HG03469 (cell line): ENCODE measurements around the gene XPR1.
A peak's percentile ranks its signal among the peaks of the same experiment; 100 is the strongest.

Experiments
- ATAC-seq: cut with Tn5 transposase; IDR thresholded peaks from one replicate; pipeline ENCODE4 v1.9.1; 2021; ENCODE audit warnings: mild to moderate bottlenecking, moderate library complexity, moderate number of reproducible peaks; ENCODE audit not compliant: unreplicated experiment

The XPR1 gene

DNA sequence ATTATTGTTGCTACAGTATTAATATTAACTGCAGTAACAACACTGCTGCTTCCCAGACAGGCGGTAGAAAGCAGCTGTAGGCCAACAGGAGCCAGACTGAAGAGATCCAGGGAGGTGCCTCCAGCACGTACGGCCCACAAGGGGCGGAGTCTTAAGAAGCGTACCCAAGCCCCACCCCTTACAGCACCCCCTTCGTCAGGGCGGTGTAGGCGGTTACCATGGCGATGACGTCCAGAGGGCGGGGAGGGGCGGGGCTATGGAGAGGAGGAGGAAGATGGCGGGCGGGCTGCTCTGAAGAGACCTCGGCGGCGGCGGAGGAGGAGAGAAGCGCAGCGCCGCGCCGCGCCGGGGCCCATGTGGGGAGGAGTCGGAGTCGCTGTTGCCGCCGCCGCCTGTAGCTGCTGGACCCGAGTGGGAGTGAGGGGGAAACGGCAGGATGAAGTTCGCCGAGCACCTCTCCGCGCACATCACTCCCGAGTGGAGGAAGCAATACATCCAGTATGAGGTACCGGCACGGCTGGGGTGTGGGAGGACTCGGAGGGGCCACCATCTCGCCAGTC lies at the start of gene XPR1:
XPR1 (plus strand) TSS at position 257 of the 560 bp plus-strand sequence; CDS start at position 437, 180 bp downstream.
- peak; percentile 92 for ATAC-seq

DNA sequence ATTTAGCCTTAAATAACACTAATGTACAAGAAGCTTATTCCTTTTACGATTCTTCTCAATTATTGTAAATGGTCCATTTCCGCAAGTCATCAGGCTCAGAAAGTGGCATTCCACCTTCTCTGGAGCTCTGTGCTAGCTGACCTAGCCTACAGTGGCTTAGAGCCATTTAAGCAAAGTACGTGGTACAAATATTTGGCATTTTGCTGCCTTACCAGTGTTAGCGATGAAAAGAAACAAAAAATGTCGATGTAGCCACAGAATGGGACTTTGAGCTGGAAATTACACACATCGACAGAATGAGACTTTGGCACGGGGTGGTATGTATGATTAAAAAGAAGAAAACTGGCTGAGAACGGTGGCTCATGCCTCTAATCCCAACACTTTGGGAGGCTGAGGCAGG lies 47.0 kb upstream of the XPR1 start:
- ATAC-seq = no peak

DNA sequence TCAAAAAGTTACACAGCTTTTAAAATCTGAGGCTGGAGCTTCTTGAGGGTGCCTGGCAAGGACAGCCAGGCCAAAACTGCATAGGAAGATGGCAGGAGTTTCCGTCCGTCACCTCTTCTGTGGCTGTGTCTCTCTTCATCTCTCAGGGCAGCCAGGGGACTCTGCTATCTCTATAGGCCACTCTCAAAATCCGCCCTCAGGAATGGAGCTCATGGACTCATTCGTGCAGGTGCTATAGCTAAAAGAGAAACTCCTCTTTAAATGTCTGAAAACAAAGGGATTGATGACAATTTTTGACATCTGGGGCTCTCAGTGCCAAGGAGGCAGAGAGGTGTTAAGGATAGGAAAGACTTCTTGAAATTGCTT lies 45.8 kb upstream of the XPR1 start:
- ATAC-seq = no peak

DNA sequence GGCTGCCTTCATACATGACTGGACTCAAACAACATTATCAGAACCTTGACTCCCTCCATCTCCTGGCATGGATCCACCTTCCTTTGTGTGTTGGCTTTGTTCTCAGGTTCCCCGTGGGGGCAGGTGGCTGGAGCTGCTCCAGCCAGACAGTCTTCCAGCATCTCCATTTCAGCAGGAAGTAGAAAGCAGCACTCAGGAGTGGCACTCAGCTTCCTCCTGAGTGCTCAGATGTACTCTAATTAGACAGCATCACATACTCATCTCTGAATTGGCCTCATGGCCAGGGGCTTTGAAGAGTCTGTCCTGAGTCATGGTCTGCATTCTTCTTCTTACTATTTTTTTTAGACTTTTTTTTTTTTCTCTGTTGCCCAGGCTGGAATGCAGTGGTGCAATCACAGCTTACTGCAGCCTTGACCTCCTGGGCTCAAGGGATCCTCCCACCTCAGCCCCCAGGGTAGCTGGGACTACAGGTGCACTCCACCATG lies 45.1 kb upstream of the XPR1 start:
- no peak for ATAC-seq

DNA sequence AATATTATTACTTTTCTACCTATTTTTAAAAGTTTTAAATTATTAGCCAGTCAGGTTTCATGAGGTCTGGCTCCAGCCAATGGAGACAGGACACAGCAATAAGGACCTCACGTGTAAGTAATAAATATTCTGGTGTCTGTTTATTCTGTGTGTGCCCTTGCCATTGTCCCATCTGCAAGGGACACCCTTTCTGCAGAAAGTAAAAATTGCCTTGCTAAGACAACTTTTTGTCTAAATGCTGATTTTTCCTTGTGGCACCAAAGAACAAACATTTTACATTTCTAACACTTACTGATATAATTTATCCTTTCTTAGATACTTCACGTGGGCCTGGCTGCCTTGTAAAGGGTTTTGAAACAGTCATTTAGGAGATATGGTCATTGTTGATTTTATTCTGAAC lies 43.7 kb upstream of the XPR1 start:
- ATAC-seq = no peak

DNA sequence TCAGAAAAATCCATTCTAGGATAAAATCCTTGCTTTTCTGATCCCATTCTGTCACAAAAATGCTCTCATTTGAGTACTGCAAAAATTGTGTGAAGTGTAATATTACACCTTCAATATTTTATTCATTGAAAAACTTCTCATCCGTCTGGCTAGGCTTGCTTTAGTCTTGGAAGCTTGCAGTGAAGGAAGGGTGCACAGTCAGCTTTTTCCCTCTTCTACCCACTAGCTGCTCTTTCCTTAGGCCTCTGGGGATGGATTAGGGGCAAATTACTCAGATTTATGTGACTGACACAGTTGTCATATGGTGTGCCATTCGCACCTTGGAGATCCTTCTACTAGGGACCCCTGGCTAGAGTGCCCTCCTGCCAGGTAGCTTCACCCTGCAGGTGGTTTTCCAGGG lies 40.9 kb upstream of the XPR1 start:
- no peak for ATAC-seq

DNA sequence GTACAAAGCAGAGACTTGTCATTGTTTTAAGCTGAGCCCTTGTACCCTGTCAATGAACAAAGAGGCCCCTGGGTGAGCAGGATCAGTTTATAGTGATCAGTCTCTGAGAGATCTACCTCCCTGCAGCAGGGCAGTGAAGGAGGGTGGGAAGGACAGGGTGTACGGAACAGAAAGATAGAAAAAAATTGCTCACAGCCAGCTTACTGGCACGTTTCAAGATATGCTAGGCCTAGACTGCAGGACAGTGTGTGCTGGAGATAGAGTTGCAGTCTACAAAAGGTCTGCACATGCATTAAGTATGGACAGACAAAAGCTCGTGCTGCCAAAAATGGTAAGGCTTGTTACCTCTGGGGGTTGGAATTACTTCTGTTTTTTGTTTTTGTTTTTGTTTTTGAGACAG lies 38.4 kb upstream of the XPR1 start:
- ATAC-seq = no peak

DNA sequence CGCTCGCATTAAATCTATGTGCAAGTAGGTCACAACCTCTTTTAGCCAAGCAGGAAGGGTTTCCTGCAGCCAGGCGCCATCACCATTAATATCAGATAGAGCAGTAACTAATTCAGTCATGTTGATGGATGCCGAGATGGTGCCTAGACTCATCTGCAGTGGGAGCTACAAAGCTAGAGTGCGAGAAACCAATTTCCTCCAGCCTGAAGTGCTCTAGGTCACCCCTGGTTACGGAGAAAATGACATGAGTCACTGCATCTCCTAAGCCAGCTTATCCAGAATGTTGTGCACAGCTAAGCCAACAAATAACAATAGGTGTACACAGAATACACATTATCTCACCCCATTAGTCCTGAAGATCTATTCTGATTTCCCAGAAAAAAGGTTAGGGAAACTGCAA lies 37.1 kb upstream of the XPR1 start:
- ATAC-seq = no peak

DNA sequence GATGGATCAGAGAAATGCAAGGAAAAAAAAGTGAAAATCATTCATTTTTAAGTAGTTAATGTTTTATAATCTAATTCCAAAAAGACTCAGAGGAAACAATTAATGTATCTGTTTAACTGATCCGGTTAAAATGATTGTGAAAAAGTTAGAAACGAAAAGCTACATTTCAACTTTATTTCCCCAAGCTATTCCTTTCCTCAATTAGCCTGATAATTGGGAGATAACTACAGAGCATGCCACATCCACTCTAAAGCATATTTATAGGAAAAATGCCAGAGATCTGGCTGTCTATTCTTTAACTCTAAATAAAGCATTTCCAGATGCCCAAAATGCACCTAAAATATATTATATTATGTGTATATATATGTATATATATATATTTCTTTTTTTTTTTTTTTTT lies 35.9 kb upstream of the XPR1 start:
- no peak for ATAC-seq

DNA sequence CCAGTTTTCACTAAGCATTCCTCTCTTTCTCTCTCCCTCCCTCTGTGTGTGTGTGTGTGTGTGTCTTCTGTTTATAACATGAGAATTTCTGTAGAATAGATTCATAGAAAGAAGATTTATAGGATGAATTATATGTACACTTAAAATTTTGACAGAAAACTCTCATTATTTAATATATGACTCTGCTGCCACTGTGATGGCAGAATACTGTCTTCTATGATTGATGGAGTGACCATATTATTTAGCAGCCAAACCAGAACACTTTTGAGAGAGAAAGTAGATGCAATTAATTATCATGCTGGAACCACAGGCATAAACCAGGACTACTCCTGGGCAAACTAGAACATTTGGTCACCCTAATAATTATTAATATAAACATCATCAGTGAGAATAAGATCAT lies 34.3 kb upstream of the XPR1 start:
- ATAC-seq = no peak

DNA sequence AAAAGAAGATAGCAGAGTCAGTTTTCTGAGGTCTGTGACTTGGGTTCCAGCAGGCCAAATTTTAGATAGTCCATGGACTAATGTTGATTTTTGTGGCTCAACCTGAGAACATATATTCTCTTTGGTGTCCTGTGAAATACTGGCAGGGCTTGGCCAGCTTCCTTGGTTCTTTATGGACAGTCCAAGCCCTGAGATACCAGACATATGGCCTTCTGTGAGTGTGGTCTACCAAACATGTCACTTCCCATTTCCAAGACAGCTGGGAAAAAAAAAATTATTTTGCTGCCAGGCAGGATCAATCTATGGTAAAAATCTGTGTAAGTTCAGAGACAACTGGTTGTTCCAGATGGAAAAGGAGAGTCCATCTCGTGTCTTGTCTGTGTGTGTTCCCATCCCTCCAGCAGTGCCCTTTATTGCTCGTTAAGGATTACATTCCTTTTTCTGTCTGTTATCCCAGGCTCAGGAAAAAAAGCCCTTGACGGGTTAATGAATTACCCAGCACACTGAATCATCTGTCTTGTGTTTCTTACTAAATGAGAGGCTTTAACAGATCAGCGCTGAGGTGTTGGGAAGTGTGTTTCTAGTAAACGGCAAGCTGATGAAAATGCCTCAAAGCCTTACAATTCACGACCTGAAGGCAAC lies 33.4 kb upstream of the XPR1 start:
- no peak for ATAC-seq

DNA sequence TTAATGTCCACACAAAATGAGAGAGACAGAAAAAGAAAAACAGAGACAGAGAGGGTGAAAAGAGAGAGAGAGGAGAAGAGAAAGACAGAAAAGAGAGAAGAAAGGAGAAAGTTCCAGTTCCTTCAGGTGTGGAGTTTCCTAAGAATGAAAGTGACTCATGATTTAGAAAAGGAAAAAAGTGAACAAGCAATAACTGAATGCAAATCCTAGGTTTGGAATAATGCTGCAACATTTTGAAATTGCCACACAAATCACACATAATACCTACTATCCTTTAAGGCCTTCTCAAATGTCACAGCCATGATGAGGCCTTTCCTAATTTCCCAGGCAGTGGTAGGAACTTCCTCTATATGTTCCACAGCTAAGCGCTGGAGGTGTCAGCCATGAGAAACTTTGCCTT lies 31.5 kb upstream of the XPR1 start:
- no peak for ATAC-seq

DNA sequence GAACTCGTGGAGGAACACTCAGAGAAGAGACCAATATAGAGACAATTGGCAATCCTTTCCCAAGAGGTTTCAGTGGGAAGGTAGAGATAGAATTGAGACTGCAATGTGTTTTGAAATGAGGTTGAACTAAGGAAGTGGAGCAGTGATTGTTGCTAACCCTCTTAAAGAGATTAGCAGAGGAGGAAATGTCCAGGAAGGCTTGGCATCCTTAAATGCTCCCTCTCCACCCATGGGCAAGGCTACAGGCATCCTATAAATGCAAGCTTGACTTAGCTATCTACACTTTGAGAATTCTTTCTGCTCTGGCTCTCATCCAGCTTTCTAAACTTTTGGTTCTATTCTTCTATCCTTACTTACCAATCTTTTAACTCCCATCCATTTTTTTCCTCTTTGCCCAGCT lies 30.3 kb upstream of the XPR1 start:
- ATAC-seq = no peak

DNA sequence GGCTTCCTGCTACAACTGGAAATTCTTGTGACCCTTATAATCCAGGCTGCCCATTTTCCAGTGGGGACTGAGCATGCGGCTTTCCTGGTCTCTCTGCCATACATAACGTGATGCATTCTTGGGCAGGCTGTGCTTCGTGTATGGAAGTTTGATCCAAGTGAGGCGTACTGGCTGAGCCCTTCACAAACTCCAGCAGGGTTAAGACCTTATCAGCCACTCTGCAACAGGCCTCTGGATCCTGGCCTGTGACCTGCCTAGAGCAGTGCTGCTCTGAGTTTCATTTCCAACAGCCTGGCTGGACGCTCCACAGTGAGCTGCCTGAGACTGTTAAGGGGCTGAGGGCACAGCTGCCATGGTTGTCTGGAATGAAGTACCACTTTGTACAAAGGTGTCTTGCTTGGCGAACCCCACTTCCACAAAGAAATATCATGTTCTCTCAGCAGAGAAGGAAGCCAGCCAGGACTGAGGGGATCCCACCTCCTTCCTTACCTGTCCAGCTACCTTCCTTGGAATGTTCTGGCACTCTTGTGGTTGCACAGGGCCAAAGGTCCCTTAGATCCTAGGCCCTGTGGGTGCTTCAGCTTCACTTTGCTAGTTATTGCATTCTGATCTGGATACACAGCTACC lies 28.5 kb upstream of the XPR1 start:
- no peak for ATAC-seq

DNA sequence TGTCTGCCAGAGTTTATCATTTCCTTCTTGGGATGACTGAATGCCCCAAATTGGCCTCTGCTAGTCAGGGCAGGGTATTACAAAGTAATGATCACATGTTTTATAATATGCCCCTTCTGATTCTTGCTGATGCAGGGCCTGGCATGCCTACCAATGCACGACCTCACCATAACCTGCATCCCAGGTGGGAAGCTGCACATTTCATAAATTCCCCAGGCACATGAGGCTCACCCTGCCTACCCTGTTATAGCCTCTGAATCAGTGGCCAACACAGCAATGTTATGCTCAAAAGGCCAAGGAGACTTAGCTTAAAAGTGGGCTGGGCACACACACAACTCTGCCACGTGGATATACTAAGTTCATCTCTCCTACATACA lies 28.0 kb upstream of the XPR1 start:
- ATAC-seq = no peak

DNA sequence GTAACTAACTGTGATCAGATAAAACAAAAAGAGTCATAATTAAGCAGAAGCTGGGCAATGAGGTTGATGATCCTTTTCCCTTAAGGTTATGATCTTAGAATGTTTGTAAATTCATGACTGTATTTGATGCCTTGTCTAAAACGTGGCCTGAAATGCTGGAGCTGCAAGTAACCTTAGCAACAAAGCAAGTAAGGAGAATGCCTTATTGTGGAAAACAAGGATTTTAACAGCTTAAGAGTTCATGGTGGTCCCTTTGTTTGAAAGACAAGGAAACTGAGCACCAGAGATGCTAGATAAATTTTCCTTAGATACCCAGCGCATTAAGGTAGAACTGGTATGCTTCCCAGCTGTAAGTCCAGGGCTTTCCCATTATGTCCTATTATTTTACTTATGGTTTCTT lies 25.7 kb upstream of the XPR1 start:
- ATAC-seq = no peak

DNA sequence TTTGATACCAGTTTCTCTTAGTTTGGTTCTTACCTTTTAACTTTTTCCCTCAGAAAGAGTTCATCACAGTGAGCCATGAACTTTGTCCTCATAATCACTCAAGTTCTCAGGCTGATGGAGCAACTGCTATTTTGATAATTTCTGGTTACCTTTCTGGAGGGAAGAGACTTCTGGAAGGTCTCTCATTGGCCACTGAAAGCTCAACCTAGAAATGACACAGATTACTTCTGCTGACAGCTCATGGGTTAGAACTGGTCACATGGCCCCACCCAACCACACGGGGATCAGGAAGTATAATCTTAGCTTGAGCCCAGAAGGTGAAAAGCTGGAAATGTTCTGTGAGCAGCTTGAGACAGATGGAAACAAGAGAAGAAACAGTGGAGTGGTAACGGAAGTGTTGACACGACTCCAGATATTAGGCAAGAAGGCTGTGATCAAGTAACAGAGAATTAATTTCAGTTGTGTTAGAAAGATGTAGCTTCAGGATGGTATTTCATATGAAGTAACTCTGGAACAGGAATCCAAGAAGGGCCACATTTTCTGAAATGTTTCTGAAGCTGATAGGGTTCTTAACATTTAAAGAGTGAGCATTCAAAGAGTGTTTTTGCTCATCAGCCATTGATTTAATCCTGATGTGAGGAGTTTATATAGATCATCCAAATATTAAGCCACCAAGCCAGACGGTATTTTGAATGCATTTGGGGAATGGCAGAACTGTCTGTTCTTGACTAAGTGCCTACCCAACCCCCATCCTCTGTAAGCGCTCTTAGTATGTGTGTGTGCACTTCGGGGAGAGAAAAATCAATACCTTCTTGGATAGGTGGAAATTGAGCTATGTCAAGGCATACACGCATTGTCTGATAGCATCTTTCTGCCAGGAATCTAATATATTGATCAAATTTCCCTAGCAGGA lies 21.9 kb upstream of the XPR1 start:
- no peak for ATAC-seq

DNA sequence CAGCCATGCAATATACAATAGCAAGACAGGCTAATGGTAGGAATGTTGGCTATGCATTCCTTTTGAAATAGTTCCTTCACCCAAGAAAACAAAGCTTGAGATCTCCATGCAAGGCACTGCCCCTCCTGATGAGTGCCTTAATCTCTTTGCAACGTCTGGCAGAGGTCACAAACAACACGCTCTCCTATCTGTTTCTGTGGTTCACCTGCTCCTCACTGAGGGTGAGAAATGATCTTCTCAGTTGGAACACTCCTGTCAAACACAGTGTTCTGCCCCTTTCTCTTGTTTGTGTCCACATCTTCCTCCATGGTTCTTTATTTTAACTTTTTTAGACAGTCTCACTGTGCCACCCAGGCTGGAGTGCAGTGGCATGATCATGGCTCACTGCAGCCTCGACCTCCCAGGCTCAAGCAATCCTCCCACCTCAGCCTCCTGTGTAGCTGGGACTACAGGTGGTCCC lies 21.2 kb upstream of the XPR1 start:
- no peak for ATAC-seq

DNA sequence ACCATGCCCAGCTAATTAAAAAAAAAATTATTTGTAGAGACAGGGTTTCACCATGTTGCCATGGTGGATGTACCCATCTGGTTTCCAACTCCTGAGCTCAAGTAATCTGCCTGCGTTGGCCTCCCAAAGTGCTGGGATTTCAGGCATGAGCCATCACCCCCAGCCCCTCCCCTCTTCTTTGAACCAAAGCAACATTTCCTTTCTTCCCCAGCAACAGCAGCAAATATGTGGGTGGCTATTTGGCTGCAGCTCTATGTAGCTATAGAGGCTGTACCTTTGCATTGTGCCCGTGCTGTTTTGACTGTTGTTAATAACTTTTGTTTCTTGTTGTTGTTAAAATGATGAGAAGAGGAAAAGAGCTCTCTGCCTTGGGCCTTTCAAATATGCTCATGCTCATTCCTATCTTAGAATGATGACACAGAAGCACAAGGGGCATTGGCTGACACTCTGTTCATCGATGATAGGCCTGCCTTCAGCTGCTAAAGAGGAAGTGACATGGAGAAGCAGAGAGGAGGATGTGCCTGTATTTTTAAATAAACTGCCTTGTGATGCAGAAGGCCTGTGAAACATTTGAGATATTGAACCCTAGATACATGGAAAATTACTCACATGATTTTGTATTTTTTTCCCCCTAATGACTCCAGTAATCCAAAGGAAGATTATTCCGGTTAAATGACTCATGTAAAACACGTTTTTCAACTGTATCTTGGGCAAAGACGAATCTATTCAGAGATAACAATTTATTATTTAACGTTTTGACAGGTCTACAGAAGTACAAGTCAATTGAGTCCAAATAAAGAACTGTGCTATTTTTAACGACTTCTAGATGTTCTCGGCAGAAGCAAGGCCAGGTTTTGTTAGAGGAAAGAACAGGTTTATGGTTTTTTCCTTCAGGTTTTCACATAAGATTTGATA lies 20.5 kb upstream of the XPR1 start:
- no peak for ATAC-seq

DNA sequence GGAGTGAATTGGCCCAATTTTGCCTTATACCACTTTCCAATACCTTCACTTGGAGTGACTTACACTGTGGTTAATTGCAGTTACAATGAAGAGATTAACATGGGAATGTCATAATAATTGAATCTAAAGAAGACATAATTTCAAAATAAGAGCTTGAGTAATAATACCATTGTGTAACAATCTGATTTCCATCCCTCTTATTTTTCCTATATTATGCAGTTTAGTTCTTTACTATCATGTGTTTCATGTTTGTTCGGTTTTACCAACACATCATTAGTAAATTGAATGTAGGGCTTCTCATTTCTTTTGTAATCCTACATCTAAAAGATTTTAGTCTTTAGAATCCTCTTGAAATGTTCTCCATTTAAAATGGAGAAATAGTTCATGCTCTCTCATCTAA lies 19.2 kb upstream of the XPR1 start:
- no peak for ATAC-seq
